Lung microvascular endothelial cell (primary cell): ENCODE results near the gene JUND. TPM values are rescaled to one million over a fixed set of nuclear protein-coding genes. Genes with fewer than 3 reads are reported as not detected.

Experiments
- DNase-seq, 2 donors: peaks; one replicate each; pipeline versions ENCODE4 v3.0.0 to v3.0.0-alpha.2; 2010; ENCODE audit warnings: low read depth in 2 of 2
- total RNA-seq: library from RNA; depleted of rRNA; stranded (reverse); fragments of >200 nt; gene quantifications from 2 replicates; pipeline ENCODE4 v1.2.1, GENCODE V29; 2014

JUND gene
- total RNA-seq, 1 donor from 2014 or later, result 117 TPM

- no peak for DNase-seq
Measured at GRCh38 chr19:18269070-18269723, 12.2 kb downstream of the JUND start.

DNA sequence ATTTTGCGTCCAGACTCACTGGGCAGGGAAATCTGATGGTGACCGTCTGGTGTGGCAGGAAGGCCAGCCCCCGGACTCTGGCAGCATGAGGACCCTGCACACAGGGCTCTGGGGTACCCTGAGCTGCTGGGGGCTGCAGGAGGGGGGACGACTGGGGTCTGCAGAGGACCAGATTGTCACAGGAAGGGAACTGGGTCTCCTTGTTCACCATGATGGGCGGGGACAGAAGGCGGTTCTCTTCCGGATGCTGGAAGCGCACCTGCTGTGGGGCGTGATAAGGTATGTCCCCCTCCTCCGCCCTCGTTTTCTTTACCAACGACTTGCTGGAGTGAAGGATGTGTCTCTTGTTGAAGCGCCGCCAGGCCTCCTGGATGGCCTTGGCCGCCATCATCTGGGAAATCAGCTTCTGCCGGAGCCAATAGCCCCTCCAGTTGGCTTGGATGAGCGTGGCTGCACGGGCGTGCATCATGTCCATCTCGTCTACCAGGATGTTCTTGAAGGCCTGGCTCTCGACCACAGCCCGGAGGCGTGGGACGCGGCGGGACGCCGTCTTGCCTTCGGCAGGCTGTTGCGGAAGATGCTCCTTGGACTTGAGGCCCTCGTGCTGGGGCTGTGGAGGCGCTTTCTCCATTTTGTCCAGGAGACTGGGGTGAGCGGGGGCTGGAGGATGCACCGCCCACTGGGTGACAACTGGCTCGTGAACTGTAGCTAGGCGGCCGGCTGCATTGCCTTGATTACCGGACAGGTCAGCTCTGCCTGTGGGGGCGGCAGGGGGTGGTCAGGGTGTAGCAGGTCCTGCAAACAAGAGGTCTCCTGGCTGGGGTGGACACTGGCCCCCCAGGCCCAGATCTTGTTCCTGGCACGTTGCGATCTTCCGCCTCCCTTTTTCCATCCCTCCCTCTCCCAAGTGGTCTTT is 14.4 kb downstream of the JUND start:
- DNase-seq, result no peak

- no peak for DNase-seq
Measured at GRCh38 chr19:18265582-18265981, 15.8 kb downstream of the JUND start.

- no peak for DNase-seq
Measured at GRCh38 chr19:18264971-18265540, 16.4 kb downstream of the JUND start.

- DNase-seq, result no peak
Measured at GRCh38 chr19:18264137-18264854, 17.1 kb downstream of the JUND start.

DNA sequence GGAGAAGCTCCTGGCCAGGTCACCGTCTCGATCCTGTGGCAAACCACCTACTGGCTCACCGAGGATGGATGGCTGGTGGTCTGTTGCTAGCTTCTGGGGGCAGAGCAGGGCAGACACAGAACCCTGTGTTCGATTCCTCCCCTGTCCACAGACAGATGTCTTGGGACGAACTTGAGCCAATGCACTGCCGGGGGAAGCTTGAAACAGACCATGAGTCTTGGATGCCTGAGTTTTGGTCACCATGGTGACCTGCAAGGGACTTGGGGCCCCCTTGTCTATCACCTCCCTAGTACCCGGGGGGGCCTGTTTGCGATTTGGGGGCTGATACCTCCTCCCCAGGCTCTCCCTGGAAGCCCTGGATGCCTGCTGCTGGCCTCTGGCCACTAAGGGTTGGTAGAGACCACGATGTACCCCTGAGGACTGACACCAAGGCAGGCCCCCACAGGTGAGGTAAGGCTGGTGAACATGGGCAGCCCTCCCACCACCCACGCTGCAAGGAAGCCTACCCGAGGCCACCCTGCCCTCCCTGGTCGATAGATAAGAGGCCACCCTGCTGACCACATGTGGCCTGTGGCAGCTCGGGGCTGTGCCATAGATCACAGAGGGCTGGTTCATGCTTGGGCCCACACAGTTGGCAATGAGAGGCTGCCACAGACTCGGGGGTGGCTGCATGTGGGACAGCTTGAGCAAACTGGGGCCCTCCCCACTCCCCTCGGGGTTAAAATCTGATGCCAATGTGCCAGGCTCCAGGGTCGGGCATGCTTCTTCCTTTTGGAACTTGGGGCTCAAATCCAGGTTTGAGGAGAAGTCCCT is 17.9 kb downstream of the JUND start:
- DNase-seq, result no peak

- DNase-seq, result no peak
Measured at GRCh38 chr19:18262917-18263316, 18.5 kb downstream of the JUND start.

DNA sequence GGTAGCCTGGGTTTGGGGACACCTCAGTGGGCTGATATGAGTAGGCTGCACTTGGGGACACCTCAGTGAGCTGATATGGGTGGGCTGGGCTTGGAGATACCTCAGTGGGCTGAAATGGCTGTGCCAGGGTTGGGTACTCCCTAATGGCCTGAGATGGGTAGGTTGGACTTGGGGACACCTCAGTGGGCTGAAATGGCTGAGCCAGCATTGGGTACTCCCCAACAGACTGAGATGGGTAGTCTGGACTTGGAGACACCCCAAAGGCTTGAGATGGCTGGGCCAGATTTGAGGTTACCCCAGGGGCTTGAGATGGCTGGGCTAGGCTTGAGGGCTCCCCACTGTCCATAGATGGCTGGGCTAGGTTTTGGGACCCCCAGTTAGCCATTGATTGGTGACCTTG is 19.3 kb downstream of the JUND start:
- DNase-seq, result no peak

GRCh38 chr19:18261474-18261873 is 19.9 kb downstream of the JUND start:
- DNase-seq, result no peak

- DNase-seq, result no peak
Measured at GRCh38 chr19:18259893-18260292, 21.5 kb downstream of the JUND start.

- no peak for DNase-seq
Measured at GRCh38 chr19:18257503-18258470, 23.6 kb downstream of the JUND start.

DNA sequence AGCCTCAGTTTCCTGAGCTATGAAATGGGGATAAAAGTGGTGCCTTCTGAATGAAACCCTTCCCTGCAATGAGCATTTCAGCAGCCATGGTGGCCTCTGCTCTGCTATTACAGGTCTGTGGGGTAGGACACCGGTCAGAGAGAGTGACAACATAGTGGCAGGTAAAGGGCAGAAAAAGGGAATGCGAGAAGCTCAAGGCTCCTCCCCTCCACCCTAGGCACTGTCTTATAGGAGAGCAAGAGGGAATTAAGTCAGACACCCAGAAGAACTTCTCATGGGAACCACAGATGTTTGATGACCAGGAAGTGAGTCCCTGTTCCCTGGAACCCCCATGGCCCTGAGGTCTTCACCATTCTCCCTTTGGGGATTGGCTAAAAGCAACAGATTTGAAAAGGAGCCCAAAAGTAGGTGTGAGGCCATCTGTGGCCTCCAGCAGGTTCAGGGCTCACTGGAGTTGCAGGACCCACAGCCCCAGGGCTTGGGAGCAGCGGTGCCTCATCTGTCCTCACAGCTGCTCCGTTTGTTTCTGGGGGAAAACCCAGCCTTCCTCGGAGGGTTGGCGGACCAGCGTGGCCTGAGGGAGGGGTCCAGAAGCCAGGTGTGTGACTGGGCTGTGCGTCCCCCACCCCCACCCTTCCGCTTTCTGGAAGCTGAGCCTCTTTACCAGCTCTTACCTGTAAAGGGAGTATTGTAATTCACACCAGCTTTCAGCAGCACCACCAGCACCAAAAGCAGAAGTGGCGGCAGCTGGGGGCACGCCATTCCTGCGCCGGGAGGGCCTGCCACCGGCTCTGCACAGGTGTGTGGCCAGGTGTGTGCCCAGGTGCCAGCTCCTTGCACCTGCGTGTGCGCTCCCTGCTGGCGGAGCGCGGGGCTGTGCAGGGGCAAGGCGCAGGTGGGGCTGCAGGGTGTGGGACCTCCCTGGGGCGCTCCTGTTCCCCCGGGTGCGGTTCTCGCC is 26.6 kb downstream of the JUND start:
- DNase-seq, result no peak

DNA sequence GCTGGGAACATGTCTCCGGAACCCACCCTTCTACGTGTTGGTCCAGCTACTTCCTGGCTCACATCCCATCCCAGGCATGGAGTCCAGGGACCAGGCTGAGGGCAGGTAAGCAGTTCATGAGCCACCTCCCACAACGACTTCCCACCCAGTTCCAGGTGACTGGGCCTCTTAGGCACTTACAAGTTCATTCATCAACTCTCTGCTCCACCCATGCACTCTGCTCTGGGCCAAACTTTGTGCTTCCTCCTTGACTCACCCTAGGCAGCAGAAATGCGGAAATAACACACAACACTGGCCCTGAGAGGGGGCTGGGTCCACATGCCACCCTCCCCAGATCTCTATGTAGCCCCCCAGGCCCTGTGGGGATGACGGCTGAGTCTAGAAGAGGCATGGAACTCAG is 27.7 kb downstream of the JUND start:
- DNase-seq, result no peak

GRCh38 chr19:18253130-18253529 is 28.3 kb downstream of the JUND start:
- DNase-seq, result no peak

DNA sequence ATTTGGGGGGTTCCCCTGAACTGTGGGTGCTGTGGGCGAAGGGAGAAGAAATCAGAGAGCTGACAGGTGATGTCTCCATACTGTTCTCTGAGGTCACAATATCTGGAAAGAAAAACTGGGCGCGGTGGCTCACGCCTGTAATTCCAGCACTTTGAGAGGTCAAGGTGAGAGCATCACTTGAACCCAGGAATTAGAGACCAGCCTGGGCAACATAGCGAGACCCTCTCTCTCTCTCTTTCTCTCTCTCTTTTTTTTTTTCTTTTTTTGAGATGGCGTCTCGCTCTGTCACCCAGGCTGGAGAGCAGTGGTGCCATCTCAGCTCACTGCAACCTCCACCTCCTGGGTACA is 29.1 kb downstream of the JUND start:
- DNase-seq, result no peak

- peak; percentile 66 to 78 for DNase-seq
Measured at GRCh38 chr19:18251587-18252369, 29.6 kb downstream of the JUND start.

DNA sequence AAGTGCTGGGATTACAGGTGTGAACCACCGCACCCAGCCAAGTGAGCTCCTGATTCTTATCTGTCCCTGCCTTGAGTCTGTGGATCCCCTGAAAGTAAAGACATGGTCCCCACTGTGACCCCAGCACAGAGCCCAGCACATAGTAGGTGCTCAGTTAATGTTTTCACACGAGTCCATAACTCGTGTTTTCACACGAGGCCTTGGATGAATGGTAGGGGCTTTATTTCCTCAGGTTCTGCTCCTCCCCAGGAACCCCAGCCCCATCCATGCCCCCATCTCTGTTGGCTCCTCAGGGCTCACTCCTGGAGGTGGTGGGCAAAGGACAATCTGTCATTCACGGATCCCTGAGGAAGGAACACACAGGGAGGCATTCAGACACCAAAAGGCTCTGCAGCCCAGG is 31.6 kb downstream of the JUND start:
- DNase-seq, result no peak

DNA sequence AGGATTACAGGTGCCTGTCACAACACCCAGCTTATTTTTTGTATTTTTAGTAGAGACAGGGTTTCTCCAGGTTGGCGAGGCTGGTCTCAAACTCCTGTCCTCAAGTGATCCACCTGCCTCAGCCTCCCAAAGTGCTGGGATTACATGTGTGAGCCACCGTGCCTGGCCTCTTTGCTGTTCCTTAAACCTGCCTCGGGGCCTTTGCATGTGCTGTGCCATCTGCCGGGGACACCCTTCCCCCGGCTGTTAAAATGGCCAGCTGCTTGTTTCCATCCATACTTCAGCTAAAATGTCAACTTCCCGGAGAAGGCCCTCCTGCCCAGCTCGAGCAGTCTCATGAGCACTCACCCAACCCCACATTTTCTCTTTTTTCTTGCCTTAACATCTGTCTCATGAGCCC is 36.1 kb downstream of the JUND start:
- DNase-seq, result no peak
